ENCODE measurements around the gene NEURL1. TPM values are rescaled to one million over a fixed set of nuclear protein-coding genes. Genes with fewer than 3 reads are reported as not detected.
A peak's percentile ranks its signal among the peaks of the same experiment; 100 is the strongest.
"Not testable (repeated sequence)": the region's sequence is repeated elsewhere in the genome, so short reads cannot be mapped to it uniquely, and the experiment has no call there.

The NEURL1 gene
- polyA plus RNA-seq, 10 donors = 8.8 to 32.7 (median 24.5) TPM

DNA sequence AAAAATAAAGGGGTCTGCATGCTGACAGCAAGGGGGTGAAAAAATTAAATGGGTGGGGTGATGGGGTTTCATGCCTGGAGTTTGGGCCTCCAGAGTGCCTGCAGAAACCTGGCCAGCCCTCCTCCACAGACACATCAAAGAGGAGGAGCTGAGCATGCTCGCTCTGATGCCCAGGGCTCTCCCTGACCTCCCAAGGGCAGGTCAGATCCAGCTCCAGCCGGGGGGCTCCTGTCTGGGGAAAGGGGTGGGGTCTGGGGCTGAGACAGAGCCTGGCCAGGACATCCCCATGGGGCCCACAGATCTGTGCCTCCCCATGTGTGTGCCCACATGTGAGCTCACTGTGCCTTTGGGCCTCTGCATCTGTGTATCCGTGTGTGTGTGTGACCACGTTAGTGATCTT, 33.9 kb upstream of the NEURL1 start:
- no peak for DNase-seq

DNA sequence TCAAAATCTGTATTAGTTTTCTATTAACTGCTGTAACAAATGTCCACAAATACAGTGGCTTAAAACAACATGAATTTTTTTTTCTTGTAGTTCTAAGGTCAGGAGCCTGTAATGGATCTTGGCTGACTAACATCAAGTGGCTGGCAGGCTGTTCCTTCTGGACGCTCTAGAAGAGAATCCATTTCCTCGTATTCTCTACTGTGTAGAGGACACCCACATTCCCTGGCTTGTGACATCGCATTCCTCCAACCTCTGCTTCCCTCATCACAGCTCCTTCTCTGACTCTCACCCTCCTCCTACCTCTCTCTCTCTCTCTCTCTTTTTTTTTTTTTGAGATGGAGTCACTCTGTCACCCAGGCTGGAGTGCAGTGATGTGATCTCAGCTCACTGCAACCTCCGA, 30.0 kb upstream of the NEURL1 start:
- no peak for DNase-seq

DNA sequence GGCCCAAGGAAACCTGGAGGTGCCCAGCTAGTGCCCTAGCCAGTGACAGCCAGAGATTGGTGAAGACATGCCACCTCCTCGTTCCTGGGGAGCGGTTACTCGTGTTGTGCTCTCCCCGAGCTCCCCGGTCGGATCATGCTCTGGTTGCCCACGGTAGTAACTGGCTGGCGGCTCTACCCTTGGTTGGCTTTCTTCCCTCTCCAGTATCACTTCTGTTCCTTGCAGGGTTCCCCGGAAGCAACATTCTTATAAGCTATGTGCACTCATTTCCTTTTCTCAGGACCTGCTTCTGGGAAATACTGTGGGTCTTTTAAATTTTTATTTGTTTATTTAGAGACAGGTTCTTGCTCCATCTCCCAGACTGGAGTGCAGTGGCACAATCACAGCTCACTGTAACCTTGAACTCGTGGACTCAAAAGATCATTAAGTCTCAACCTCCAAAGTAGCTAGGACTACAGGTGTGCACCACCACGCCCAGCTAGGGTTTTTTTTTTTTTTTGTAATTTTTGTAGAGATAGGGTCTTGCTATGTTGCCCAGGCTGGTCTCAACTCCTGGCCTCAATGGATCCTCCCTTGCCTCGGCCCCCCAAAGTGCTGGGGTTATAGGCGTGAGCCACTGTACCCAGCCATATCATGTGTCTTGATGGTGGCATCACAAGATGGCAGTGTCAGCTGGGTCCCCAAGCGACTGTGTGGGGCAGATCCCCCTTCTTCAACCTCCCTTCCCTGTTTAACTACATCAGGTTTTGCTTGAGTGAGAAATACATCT, 27.9 kb upstream of the NEURL1 start:
- no peak for DNase-seq

DNA sequence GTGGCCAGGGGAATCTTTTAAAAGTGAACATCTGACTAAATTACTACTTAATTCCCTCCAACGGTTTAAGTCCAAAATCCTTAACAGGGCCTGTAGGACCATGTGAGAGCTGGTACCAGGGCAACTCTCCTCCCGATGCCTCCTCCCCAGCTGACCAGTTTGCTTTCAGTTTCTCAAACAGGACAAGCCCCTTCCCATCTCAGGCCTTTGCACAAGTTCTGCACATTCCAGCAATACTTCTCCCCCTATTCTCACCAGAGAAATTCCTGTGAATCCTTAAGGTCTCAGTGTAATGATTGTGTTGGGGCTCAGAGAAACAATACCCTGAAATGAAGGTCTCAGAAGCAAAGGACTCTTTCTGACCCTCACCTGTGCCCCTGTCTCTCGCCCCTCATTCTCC, 26.8 kb upstream of the NEURL1 start:
- no peak for DNase-seq

DNA sequence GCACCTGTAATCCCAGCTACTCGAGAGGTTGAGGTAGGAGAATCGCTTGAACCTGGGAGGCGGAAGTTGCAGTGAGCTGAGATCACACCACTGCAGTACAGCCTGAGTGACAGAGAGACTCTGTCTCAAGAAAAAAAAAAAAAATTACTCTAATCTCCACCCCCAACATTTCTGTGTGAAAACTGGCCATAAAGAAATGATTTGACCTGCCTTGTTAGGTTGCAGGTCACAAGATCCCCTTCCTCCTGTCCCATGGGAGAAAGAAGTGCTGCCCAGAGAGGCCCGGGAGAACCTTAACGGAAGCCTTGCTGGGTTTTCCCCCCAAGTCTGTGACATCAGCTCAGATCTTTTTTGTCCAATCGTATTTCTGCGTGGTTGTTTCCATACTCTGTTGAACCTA, 26.1 kb upstream of the NEURL1 start:
- DNase-seq = no peak

DNA sequence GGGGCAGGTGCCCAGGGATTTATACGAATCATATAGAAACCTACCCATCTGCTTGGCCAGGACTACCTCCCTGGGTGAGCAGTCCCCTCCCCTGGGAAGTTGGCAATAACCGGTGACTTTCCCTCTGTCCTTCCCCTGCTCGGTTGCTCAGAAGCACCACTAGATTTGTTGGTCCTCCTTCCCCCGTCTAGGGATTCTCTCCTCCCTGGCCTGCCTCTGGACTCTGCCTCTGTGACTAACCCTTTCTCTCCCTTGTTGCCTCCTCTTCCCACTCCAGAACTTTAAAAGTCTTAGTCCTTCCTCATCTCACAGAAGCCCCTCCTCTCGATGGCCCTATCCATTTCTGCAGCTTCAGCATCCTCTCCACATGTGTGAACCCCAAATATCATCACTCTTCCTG, 24.3 kb upstream of the NEURL1 start:
- no peak for DNase-seq

DNA sequence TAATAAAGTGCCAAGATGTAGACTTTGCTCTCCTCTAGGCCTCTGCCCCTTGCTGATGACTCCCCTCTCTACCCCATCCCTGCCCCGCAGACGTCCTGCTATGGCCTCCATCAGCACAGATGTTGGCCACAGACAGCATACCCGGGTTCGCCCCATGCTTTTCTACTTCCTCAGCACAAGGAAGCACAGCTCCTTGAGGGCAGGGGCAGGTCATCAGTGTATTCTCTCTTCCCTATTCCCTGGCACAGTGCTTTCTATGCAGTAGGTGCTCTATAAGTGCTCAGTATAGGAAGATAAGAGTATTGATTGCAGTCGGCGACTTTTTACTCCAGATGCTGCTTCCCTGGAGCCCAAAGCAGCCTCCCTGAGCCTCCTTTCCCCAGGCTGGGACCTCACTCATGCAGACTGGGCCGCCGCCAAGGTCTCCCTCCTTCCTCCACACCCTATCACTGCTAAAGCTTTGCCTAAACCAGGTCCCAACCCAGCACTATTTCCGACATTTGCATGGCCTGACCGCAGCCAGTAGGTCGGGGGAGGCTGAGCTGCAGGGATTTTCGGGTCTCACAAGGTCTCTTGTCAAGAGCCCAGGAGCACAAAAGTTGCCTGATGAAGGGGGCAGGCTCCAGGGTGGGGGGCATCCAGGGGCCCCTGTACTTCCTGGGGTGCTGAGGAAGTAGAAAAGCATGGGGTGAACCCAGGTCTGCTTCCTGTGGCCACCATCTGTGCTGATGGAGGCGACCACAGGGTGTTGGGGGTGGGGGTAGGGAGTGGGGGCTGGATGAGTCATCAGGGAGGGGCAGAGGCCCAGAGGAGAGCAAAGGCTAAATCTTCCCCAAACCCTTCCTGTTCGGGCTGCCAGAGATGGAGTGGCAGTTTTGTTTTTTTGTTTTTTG, 22.5 kb upstream of the NEURL1 start:
- peak in 1 of 3 donors; percentile 32 for DNase-seq

DNA sequence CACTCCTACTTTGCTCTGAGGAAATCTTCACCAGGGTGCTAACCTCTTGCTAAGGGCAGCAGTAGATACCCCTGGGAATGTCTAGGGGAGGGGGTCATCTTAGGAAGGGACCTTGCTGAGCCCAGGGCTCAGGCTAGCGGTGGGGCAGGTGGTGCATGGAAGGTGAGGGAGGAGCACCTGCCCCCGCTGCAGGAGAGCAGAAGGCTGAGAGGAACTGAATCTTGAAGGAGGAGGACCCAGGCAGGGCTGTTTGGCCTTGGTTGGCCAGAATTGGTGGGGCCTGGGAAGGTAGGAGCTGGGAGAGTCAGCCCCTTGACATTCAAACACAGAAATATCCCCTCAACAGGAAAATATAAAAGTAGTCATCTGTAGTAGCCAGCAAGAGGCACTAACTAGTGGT, 21.5 kb upstream of the NEURL1 start:
- no peak for DNase-seq

DNA sequence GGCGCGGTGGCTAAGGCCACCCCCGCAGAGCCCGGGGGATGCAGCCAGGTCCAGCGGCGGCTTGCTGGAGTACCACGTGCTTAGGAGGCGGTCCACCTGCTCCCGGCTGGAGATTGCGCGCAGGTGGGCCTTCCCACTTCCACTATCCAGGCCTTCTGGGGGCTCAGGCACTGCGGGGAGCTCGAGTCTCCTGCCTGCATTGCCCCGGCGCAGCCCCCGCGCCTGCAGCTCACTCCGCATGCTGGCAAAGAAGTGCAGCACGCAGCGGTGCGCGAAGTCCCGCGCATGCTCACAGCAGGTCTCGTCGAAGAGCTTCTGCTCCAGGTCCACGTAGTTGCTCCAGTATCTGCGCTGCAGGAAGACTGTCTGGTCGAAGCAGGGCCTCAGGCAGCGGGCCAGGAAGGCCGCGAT, 20.2 kb upstream of the NEURL1 start:
- DNase-seq = peak in 1 of 3 donors; percentile 56

DNA sequence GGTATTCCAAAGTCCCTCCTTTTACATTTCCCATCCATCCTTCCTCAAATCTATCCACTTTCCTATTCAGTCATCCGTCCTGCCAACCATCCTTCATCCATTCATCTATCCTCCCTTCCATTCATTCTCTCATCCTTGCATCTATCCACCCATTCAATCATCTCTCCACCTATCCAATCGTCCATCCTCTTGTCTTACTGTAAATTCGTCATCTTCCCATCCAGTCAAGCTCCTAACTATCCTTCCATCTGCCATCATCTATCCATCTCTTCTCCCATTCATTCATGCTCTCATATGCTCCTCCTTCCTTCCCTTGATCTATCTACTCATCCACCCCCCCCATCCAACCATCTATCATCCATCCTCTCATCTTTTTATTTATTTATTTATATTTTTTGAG, 19.4 kb upstream of the NEURL1 start:
- no peak for DNase-seq

DNA sequence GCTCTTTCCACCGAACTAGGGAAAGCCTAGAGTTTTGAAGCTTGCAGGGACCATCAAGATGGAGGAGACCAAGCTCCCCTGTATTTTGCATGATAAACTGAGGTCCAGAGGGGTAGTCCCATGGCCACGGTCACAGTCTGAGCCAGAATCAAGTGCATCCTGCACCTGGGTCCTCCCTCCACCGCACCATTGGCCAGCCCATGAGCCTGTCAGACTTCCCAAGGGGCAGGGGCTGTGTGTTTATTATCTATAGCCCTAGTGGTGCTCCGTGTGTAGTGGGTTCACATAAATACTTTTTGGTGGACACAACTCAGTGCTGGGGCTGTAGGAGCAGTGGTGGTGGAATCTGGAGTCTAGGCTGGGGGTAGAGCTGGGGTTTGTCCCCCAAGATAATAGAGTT, 18.1 kb upstream of the NEURL1 start:
- DNase-seq = no peak

DNA sequence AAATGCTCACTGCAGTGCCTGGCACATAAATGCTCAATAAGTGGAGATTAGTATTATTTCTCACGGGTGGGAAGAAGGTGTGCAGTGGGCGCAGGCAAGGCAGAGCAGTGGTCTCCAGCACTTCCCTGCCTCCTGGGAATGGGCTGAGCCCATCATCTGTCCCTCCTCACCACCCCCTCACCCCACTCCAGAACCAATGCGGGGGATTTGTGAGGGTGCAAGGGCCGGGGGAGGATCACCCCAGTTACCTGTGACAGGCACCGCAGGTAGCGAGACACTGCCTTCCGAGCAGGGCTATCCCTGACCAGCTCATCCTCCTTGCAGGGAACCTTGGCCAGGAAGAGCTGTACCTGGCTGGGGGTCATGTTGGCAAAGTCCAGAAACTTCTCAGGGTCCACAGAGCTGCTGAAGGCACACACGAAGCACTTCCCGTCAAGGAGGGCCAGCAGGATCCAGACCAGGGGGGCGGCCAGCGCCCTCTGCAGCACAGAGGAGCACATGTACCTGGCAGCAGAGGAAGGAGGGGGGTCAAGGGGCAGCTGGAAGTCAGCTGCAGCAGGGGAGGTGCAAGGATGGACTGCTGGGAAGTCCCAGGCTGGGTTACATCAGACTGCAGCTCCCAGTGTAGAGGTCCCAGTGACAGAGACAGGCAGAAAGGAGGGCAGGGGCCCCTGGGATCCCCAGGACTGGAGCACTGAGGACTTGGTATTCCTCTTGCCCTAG, 17.3 kb upstream of the NEURL1 start:
- DNase-seq = no peak

DNA sequence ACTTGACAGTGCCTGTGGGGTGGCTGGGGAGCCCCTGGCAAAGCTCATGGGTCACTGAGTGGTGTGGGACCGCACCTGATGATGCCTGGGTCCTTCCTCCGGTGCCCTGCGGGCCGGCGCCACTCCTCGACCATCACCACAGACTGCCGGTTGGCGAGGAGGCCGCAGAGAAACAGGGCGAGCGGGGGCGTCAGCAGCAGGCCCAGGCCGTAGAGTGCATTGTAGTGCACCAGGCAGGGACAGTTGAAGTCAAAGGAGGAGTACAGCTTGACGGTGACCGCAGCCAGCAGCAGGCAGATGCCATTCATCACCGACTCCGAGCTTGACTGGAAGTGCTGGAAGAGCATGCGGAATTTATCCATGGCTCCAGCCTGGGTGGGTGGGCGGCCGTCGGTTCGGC, 14.8 kb upstream of the NEURL1 start:
- no peak for DNase-seq

DNA sequence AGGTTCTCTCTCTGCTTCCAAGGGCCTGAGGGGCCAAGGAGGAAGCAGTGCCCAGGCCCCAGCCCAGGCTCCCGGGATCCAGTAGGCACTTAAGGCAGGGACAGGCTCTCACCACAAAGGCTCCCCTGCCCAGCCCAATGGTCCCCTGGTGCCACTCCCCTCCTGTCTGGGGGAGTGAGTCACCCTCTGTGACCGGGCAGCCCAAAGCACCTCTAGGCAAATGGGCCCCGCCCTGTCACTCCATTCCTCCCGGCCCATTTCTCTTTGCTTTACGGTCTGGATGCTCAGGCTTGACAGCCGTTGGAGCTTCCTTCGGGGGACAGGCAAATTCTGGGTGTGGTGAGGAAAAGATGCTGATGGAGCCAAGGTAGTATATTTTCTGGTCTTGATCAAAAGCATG, 14.4 kb upstream of the NEURL1 start, which contains the start of gene CALHM3:
CALHM3 (minus strand) TSS at position 106 of the 400 bp plus-strand sequence. CDS start 208 bp downstream, outside the sequence.
- DNase-seq = no peak

DNA sequence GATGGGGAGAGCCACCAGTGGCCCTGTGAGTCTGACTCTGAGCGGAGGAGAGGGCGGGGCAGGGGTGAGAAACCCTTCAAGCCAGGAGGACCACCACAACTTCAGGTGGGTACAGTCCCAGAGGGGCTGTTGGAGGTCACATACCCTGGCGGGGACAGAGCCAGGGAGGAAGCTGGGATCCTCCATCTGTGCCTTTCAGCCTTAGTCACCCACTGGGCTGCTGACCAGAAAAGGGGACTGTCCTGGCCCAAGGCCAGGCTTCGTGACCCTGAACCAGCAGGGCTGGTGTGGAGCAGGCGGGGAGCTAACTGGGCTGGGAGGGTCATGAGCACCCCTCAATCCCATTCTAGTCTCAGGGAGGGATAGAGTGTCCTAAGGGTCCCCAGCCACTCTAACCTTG, 13.0 kb upstream of the NEURL1 start:
- no peak for DNase-seq

DNA sequence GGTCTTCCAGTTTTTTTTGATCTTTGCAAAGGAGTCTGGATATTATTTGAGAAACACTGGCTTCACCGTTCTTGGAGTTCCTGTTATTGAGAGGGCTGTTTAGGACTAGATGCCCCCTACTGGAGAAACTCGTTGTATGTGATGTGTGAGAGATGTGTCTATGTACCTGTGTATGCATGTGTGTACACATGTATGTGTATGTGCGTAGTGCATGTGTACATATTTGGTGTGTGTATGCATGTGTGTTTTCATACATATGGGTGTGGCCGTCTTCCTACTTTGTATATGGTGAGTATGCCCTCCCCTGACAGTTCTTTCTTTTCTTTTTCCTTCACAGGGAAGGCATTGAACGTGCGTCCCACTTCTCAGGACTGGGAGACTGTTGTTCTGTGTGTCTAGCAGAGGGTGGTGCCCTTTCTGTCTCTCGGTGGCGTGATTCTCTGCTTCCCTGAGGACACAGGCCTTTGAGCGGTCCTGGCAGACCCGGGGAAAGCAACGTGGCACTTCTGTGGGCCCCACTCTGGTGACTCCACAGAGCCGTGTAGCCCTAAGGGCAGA, 11.5 kb upstream of the NEURL1 start:
- peak; percentile 36 to 71 (median 60) for DNase-seq

DNA sequence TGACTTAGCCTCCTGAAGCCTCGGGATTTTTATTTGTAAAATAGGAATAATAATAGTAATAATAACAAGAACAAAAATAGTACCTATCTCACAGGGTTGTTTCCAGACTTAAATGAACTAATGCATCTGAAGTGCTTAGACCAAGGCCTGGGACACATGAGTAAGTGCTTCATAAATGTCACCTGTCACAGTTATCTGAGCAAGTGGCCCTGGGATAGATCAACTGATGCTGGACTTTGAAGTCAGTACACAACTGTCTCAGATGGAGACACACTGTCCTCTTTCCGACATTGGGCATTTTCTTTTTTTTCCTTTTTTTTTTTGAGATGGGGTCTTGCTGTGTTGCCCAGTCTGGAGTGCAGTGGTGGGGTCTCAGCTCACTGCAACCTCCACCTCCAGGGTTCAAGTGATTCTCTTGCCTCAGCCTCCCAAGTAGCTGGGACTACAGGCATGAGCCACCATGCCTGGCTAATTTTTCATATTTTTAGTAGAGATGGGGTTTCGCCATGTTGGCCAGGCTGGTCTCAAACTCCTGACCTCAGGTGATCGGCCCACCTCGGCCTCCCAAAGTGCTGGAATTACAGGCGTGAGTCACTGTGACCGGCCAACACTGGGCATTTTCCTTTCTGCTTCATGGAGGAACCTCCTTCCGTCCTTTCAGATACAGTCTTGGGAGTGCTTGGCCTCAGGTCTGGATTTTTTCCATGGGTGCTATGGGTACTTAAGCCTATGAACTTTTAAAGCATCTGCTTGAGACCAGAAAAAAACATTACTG, 6.7 kb upstream of the NEURL1 start:
- DNase-seq = not testable (repeated sequence)

DNA sequence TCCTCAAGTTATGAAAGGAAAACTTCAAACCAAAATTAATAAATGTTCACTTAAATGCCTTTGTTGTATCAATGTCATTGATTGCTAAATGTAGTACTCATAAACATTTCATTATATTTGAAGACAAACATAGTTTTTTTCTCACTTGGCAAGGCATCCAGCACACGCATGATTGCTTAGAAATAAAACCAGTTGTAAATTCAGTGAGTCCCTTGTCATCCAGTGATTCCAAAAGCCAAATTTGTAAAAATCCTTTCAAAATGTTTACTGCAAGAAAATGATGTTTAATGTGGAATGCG, 6.1 kb upstream of the NEURL1 start:
- no peak for DNase-seq

DNA sequence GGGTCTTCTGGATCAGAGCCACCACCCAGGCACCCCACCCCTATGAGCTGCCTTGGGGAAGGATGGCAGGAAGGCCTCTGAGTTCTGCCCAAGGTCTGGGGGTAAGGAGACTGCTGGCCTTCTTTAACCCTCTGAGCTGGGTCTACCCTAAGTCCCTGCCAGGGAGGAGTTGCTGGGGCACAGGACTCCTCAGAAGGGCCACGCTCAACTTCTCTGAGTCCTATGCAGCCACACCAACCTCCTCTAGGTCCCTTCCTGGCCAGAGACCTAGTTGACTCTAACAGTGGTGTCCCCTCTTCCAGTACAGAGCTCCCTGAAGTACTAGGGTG, 2.6 kb upstream of the NEURL1 start:
- DNase-seq = no peak

DNA sequence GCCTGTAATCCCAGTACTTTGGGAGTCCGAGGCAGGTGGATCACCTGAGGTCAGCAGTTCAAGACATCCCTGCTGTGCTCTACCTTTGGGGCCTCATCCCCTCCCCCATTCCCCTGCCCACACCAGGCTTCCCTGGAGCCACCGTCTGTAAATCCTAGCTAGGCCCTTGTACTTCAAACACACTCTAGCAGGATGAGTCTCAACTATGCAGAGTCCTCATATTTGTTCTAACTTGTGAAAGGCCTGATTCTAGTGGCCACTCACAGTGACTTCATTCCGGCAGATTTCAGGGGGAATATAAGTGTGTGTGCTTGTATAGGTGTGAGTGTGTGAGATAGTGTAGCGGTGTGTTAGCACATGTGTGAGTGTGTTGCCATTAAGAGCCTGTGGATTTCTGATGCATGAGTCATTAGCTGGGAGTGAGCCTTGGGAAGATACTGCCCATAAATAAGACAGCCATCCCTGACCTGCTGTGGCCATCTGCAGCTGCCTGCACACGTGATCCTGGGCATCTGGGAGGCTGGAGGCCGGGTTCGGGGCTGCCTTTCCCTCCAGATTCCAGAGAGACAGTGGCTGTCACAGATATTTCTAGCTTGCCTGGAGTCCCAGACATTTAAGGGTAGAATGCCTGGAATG, 1.7 kb upstream of the NEURL1 start:
- peak; percentile 52 to 85 (median 85) for DNase-seq

DNA sequence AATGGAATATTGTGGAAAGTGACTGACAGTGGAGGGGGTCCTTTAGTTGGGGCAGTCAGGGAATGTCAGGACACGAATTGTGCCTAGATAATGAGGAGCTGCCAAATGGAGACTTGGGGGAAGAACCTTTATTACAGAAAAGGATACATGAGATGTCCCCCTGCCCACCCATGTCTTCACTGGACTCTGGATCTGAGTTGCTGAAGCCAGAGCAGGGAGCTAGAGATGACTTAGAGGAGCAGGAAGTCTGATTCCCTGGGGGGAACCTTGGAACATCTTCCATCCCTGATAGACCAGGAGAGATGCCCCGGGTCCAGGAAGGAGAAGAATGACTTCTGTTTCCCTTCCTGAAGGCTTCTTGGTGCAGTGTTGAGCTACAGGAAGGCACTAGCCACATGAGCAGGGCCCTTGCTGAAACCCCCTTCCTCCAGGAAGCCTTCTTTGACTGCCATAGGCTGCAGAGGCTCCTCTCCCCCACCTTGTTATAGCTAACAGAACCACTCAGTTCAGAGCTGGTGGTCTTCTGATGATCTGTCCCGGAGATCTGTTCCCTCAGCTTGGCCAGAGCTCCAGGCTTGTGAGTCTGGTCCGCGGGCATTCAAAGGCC, 747 bp upstream of the NEURL1 start:
- peak in 1 of 3 donors; percentile 37 for DNase-seq
